ENCODE results near the gene PTPRN2. TPM values are rescaled to one million over a fixed set of nuclear protein-coding genes. Genes with fewer than 3 reads are reported as not detected.
"Not testable (repeated sequence)": the region's sequence is repeated elsewhere in the genome, so short reads cannot be mapped to it uniquely, and the experiment has no call there.

The PTPRN2 gene
- polyA plus RNA-seq, 1 of the 3 experiments (the other 2 are of a cell fraction), result 4.0 TPM

GRCh38 chr7:157936976-157937375, 650.6 kb downstream of the PTPRN2 start:
- Histone ChIP-seq H3K27me3 (ENCODE audit: insufficient read depth) (no peaks in the 10 kb centered on the region), H3K4me2 (no peak overlapping the region), H3K9me2 (no peaks in the 10 kb centered on the region), H3K4me1 (ENCODE audit: control insufficient read depth in 1 of 2, insufficient read depth in 2 of 2, low read depth in 1 of 2, low read length in 1 of 2) (peaks cover 0 to 15% of the 10 kb centered on the region in 2 experiments; a peak in 1 of 4 replicates), H3K4me3 (ENCODE audit: low read depth in 2 of 2, low read length in 1 of 2) (no peak overlapping the region), H3K27ac (ENCODE audit: low read depth in 2 of 2, low read length in 1 of 2) (no peak overlapping the region), H4K20me1 (ENCODE audit: insufficient read depth) (no peaks in the 10 kb centered on the region), H3F3A (replicated peaks; ENCODE audit: insufficient read depth) (peaks cover 21% of the 10 kb centered on the region), H2AFZ (ENCODE audit: low read depth) (no peak overlapping the region), H3K36me3 (replicated peaks in 1 of 2; ENCODE audit: control insufficient read depth in 1 of 2, insufficient read depth in 2 of 2, low read length in 1 of 2) (no peaks in the 10 kb centered on the region), H3K9ac (no peak overlapping the region), H3K9me3 (peaks cover 14% of the 10 kb centered on the region; the same call in 1 of the 2 replicates), H3K79me2 (ENCODE audit: insufficient read depth) (no peaks in the 10 kb centered on the region)
- CTCF ChIA-PET, result no interaction called here
- DNase-seq, result no peak
- WGBS (ENCODE audit: low lambda C conversion rate), result 47% methylated on average over 8 of the region's 8 CpGs
- TF ChIP-seq MAX (IDR thresholded peaks at IDR 0.05; ENCODE audit: low read depth) (no peak), SIN3A (IDR thresholded peaks at IDR 0.05; ENCODE audit: borderline replicate concordance, low read depth, low read length) (no peak), IRF3 (IDR thresholded peaks at IDR 0.05; ENCODE audit: low read depth, low read length) (no peak), NFIC (IDR thresholded peaks at IDR 0.05; ENCODE audit: borderline replicate concordance) (no peak), JUND (IDR thresholded peaks at IDR 0.05) (no peak), RCOR1 (IDR thresholded peaks at IDR 0.05; ENCODE audit: low read length) (no peak), MXI1 (IDR thresholded peaks at IDR 0.05; ENCODE audit: low read depth, low read length) (no peak), YY1 (IDR thresholded peaks at IDR 0.05; ENCODE audit: low read depth) (no peak), EZH2phosphoT487 (IDR thresholded peaks at IDR 0.05; ENCODE audit: borderline replicate concordance, low read depth) (no peak), CHD2 (IDR thresholded peaks at IDR 0.05; ENCODE audit: low read length, partially characterized antibody) (no peak), GABPA (IDR thresholded peaks at IDR 0.05; ENCODE audit: low read depth) (no peak), EP300 (IDR thresholded peaks at IDR 0.05; ENCODE audit: borderline replicate concordance in 1 of 2, low read depth in 1 of 2, low read length in 1 of 2) (no peak), RFX5 (IDR thresholded peaks at IDR 0.05; ENCODE audit: low read length) (no peak)
- POLR2A ChIA-PET, result no interaction called here

GRCh38 chr7:157935721-157936120, 651.9 kb downstream of the PTPRN2 start:
- H3K9me2 ChIP-seq; H3K4me3 ChIP-seq (ENCODE audit: low read depth in 2 of 2, low read length in 1 of 2); POLR2A ChIA-PET; H3K79me2 ChIP-seq (ENCODE audit: insufficient read depth); H3K9ac ChIP-seq; H3K27ac ChIP-seq (ENCODE audit: low read depth in 2 of 2, low read length in 1 of 2); DNase-seq; H2AFZ ChIP-seq (ENCODE audit: low read depth); H3K4me2 ChIP-seq; H4K20me1 ChIP-seq (ENCODE audit: insufficient read depth); H3K27me3 ChIP-seq (ENCODE audit: insufficient read depth); H3K36me3 ChIP-seq (replicated peaks in 1 of 2; ENCODE audit: control insufficient read depth in 1 of 2, insufficient read depth in 2 of 2, low read length in 1 of 2): not testable (repeated sequence)
- Histone ChIP-seq H3K9me3 (peaks cover 14% of the 10 kb centered on the region; the same call in 1 of the 2 replicates), H3F3A (replicated peaks; ENCODE audit: insufficient read depth) (peaks cover 23% of the 10 kb centered on the region), H3K4me1 (ENCODE audit: control insufficient read depth in 1 of 2, insufficient read depth in 2 of 2, low read depth in 1 of 2, low read length in 1 of 2) (peaks cover 0 to 15% of the 10 kb centered on the region in 2 experiments; a peak in 1 of 4 replicates)
- WGBS (ENCODE audit: low lambda C conversion rate), result 50% methylated on average over 11 of the region's 11 CpGs
- CTCF ChIA-PET, result interaction anchor here (1.0 kb wide), 1 partner anchor 14 kb away, joined by 3 read pairs; no protein-coding TSS in a partner anchor

GRCh38 chr7:157933219-157934155, 654.1 kb downstream of the PTPRN2 start:
- H3K79me2 ChIP-seq (ENCODE audit: insufficient read depth); DNase-seq; H3K36me3 ChIP-seq (replicated peaks in 1 of 2; ENCODE audit: control insufficient read depth in 1 of 2, insufficient read depth in 2 of 2, low read length in 1 of 2); H3K4me1 ChIP-seq (ENCODE audit: control insufficient read depth in 1 of 2, insufficient read depth in 2 of 2, low read depth in 1 of 2, low read length in 1 of 2); H3K27me3 ChIP-seq (ENCODE audit: insufficient read depth); H3K9ac ChIP-seq; CTCF ChIA-PET; H3K9me2 ChIP-seq; H3K27ac ChIP-seq (ENCODE audit: low read depth in 2 of 2, low read length in 1 of 2); POLR2A ChIA-PET; H4K20me1 ChIP-seq (ENCODE audit: insufficient read depth); H3K4me2 ChIP-seq; H2AFZ ChIP-seq (ENCODE audit: low read depth); H3K4me3 ChIP-seq (ENCODE audit: low read depth in 2 of 2, low read length in 1 of 2): not testable (repeated sequence)
- peaks cover 23% of the 10 kb centered on the region for H3F3A ChIP-seq (replicated peaks; ENCODE audit: insufficient read depth)
- 55% methylated on average over 6 of the region's 6 CpGs for WGBS (ENCODE audit: low lambda C conversion rate)
- H3K9me3 ChIP-seq, result peaks cover 14% of the 10 kb centered on the region; the same call in 1 of the 2 replicates
